Left renal pelvis (tissue), 4 donors: ENCODE data around the gene FHIT. TPM values are rescaled to one million over a fixed set of nuclear protein-coding genes. Genes with fewer than 3 reads are reported as not detected.

Experiments used
- DNase-seq, 4 donors: peaks; one replicate each; pipeline ENCODE4 v3.0.0-alpha.2; 2013; ENCODE audit warnings: low read depth in 4 of 4, low spot score in 3 of 4
- polyA plus RNA-seq, 4 donors: library from polyadenylated mRNA; unstranded; fragments of 120-200 nt; gene quantifications; one replicate each; pipeline ENCODE4 v1.2.1, GENCODE V29; 2013; ENCODE audit not compliant: insufficient read length in 4 of 4

FHIT gene
- polyA plus RNA-seq, 4 donors = 5.4 to 30.1 (median 23.5) TPM

GRCh38 chr3:59783468-59783988 lies 1467.7 kb downstream of the FHIT start:
- no peak for DNase-seq

- no peak for DNase-seq
These were observed 1468.6 kb downstream of the FHIT start for GRCh38 chr3:59782664-59783063.

- no peak for DNase-seq
These were observed 1471.0 kb downstream of the FHIT start for GRCh38 chr3:59780209-59780608.

- no peak for DNase-seq
These were observed 1472.0 kb downstream of the FHIT start for GRCh38 chr3:59779260-59779659.

GRCh38 chr3:59777667-59778077 lies 1473.6 kb downstream of the FHIT start:
- no peak for DNase-seq

DNA sequence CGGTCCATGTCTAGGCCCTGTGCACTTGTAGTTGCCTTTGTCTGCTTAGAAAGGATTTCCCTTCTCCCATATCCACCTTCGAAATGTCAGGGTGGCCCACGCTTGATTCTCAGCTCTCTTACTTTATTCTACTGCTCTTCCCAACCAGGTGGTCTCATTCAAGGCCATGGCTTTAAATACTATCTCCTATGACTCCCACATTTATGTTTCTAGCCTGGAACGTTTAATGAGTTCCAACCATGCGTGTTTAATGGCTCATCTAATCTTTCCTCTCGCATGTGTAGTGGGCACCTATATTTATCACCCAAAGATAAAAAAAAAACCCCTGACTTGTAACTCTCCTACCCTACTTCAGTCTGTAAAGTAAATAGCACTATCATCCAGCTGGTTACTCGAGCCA lies 1474.2 kb downstream of the FHIT start:
- DNase-seq = peak in 1 of 4 donors; percentile 32

DNA sequence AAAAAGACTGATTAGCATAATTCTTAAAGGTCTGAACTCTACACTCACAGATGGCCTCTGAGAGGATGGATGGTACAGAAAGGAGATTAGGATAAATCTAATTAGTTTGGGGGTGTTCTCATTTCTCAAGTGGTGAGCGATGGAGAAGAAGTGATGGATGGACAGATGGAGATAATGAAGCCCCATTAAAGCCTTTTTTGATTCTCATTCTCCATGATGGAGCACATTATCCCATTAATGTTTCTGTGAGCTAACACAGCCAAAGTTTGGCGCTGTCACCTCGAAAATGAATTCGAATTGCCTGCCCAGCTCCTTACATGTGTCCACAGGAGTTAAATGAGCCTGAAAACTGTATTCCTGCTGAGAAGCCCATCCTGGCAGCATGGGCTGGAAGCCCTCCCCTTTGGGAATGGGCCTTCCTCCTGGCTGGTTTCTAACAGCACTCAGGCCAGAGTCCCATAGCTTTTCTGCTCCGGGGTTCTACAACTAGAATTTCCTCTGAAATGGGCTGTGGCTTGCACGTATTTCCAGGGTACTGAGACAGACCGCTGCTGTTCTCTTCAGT lies 1475.4 kb downstream of the FHIT start:
- DNase-seq = no peak

- no peak for DNase-seq
These were observed 1476.1 kb downstream of the FHIT start for GRCh38 chr3:59775106-59775505.

- DNase-seq = no peak
These were observed 1476.6 kb downstream of the FHIT start for GRCh38 chr3:59774634-59775033.

DNA sequence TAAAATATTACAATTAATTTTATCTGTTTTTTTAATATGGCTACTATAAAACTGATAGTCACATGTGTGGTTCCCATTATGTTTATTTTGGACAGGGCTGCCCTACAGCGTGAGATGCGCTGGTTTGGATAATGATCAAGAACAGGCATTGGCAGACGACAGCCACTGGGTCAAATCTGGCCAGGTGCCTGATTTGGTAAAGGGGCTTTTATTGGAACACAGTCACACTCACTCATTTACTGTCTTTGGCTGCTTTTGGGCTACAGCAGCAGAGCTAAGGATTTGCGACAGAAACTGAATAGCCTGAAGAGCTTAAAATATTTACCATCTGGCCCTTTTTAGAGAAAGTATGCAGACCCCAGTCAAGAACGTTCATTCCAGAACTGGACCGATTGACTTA lies 1477.3 kb downstream of the FHIT start:
- no peak for DNase-seq

DNA sequence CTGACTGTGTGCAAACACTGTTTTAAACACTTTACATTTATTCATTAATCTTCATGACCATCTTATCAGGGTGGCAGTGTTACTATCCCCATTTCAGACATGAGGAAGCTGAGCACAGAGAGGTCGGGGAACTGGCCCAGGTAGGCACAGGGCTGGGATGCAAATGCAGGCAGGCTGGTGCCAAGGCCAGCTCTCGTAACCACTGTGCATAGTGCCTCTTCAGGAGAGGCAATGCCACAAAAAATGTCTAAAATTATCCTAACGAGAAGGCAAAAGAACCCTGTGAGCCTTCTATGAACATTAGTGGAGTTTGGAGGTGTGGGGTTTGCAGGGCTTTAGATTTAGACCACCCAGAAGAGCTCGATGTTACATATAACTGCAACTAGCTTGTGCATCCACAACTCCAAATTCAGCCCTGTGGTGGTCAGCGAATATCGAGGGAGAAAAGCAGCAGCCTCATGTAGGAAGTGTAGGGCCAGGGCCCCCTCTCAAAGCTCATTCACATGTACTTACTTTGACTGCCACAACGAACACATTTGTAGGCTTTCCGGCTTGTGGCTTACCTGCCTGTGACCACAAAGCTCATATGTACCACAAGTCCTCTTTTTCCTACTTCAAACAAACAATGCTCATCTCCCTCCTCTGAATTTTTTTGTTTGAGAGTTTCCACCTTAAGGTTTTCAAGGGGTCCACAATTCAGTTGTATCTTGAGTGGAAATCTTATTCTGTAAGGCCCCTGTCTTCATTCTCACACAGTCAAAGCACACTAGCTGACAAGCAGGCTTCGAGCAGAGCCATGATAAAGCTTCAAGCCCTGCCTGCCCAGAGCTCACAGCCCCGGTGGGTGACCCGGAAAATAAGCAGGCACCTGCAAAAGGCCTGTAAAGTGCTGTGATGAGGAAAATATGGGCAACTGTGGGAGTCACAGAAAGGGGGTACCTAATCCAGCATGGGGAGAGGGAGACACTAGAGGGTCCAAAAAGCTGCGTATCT lies 1478.5 kb downstream of the FHIT start:
- no peak for DNase-seq

- DNase-seq = peak; percentile 29 to 57 (median 38)
These were observed 1479.5 kb downstream of the FHIT start for GRCh38 chr3:59771768-59772181.

GRCh38 chr3:59769127-59769750 lies 1482.0 kb downstream of the FHIT start:
- no peak for DNase-seq

- no peak for DNase-seq
These were observed 1484.9 kb downstream of the FHIT start for GRCh38 chr3:59766200-59766872.

GRCh38 chr3:59764171-59764570 lies 1487.1 kb downstream of the FHIT start:
- no peak for DNase-seq

DNA sequence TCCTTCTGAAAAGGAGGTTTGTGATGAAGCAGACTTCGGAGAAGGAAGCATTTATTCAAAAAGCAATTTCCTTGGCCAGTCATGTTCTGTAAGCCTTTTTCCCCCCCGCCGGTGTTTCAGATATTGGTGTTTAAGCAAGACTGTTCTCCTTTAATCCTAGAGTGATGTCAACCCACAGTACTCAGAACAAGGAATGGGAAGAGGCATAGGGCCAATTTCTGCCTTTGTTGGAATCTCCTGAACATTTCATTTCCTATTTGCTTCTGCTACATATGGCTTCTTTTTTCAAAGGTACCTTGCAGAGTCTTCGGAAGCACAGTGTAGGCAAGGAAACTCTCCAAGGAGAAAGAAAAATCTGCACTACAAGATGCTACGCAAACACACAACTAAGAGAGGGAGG lies 1488.3 kb downstream of the FHIT start:
- DNase-seq = no peak

DNA sequence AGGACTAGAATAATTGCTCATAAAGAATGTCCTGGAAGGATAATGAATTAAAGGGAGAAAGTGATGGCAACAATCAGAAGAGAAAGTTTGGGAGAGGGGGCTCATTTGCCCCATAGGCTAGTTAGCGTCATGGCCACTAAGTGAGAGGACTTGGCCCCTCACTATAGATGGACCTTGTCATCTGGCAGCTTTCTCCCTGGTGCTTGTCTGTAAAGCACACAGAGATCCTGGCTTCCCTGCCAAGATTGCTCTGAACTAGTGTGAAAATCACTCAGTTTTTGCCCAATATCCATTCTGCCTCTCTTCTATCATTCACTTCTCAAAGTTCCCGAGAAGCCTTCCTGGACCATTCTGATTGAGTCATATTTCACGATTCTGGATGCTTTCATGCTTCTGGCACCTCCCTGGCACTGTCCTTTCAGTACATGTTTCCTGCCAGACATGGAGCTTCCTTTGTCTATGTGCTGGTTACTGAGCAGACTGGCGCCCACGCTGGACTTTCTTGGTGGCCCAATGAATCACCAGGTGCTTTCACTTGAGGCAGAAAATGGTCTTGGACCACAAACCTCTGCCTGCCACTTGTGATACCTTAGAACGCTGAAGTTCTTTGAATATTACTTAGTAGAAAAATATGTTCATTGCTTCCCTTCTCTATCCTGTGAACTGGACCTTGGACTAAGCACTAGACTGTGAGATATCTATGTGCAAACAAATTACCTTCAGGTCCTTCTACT lies 1491.8 kb downstream of the FHIT start:
- DNase-seq = no peak

- no peak for DNase-seq
These were observed 1492.6 kb downstream of the FHIT start for GRCh38 chr3:59758672-59759071.

- no peak for DNase-seq
These were observed 1494.3 kb downstream of the FHIT start for GRCh38 chr3:59756934-59757333.
